ENCODE data around the gene PTPRN2. TPM values are rescaled to one million over a fixed set of nuclear protein-coding genes. Genes with fewer than 3 reads are reported as not detected.
"Not testable (repeated sequence)": the region's sequence is repeated elsewhere in the genome, so short reads cannot be mapped to it uniquely, and the experiment has no call there.

Gene PTPRN2
- total RNA-seq, 1 donor from 2014 or later: 7.8 TPM

DNA sequence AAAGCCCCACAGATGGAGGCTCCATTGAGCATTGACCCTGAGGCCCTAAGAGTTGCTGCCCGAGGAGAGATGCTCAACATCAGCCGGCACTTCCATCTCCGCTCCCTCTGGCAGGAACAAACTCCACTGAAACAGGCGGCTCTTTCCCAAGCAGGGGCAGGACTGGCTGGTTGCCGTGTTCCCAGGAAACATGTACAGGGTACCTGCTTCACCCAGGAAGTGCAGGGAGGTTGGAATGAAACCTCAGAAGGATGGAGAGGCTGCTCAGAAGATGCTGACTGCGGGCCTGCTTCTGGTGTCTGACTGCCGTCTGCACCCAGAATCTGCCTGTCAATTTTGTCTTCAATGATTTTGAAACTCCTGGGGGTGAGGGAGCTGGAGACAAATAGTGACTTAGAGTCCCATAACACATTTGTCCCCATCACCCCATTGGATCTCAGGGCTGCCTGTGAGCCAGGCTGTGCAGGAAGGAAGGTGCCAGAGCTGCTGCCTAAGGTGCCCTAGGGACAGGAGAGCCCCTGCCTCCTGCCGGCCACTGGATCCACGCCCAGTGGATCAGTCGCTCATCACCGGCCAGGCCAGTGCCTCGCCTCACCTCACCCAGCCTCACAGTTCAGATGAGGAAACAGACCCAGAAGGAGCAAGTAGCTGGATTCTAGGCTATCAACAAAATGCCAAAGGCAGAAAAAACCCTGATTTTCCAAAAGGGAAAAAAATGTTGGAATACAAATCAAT is 237.3 kb downstream of the PTPRN2 start:
- no peak for DNase-seq (ENCODE audit: low spot score)

DNA sequence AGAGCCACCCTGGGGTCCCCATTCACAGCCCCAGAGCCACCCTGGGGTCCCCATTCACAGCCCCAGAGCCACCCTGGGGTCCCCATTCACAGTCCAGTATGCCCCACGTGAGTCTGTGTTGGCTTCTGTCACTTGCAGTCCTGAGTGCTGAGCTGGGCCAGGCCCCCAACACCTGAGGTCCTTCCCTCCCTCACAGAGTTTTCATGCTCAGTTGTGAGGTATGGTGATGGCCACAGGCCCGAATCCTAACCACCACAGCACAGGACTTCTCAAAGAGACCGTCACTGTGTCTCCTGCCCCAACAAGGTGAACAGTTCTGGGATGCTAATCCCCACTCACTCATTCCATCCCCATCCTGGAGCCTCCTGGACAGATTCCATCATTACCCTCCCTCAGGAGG is 239.2 kb downstream of the PTPRN2 start:
- DNase-seq (ENCODE audit: low spot score): no peak

DNA sequence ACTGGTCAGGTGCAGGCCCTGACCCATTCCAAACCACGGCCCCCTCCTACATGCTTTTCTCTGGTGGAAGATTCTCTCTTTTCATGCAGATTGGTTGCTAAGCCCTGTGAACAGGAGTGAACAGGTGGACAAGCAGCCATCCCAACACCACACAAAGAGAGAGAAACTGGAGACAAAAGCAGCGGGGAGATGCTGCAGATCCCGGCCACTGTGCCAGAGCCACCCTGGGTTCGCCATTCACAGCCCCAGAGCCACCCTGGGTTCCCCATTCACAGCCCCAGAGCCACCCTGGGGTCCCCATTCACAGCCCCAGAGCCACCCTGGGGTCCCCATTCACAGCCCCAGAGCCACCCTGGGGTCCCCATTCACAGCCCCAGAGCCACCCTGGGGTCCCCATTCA is 239.6 kb downstream of the PTPRN2 start:
- DNase-seq (ENCODE audit: low spot score): not testable (repeated sequence)

DNA sequence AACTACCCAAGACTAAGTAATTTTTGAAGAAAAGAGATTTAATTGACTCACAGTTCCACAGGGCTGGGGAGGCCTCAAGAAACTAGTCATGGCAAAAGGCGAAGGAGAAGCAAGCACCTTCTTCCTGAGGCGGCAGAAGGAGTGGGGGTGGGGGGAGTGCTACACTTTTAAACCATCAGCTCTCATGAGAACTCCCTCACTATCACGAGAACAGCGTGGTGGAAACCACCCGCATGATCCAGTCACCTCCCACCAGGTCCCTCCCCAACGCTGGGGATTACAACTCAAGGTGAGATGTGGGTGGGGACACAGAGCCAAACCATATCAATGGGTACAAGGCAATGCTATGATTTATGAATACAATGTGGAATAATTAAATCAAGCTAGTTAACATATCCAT is 241.9 kb downstream of the PTPRN2 start:
- no peak for DNase-seq (ENCODE audit: low spot score)

DNA sequence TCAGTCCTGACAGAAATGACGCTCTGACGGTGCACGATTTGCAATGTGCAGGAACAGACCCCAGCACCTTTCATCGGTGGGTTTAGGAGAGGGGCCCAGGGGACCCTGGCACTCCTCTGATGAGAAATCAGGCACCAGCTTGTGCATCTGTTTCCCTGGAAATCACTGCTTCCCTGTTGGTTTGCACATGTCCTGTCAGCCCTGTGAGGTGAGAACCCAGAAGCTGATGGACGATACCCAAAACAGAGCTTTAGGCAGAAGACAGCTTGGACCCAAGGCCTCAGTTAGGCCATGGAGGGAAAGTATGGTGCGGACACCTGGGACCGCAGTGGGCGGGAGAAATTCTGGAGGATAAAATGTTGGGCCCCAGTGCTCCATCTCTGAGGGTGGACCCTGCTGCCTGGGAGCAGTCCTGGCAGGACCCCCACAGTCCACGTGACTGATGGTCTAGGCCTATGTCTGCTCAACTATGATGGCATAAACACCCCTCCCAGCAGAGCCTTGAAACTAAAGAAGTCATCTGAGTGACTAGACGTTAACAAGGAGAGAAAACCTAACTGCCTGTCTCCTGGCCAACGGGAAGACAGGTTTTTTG is 242.8 kb downstream of the PTPRN2 start:
- no peak for DNase-seq (ENCODE audit: low spot score)

DNA sequence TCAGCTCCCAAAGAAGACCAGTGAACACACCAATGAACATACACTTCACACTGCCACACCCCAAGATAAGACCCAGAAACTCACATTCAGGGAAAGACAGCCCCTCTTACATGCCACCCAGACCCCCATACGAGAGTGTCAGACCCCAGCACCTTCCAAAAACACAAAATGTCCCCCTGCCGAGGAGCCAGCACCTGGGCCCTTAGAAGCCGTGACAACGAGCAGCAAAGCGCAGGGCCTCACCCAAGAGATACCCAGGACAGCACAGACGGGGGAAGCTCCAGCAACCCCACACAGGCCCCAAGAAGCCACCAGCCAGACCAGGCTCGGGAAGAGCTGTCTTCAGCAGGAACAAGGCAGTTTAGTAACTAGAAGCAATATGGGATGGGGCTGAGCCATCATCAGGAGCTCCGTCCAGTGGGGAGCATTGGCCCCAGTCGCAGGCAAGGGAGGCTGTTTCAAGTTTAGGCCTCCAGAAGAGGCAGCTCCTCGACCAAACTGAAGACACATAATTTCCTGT is 243.6 kb downstream of the PTPRN2 start:
- DNase-seq (ENCODE audit: low spot score): no peak

DNA sequence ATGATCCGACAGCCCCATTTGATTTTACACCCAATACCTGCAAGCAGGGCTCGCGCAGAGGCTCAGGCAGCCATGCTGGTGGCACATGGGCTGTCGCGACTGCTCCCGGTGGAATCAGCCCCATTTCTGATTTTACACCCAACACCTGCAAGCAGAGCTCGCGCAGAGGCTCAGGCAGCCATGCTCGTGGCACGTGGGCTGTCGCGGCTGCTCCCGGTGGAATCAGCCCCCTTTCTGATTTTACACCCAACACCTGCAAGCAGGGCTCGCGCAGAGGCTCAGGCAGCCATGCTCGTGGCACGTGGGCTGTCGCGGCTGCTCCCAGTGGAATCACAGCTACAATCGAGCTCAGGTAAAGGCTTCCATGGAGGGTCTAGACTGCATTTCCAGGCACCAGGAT is 244.1 kb downstream of the PTPRN2 start:
- no peak for DNase-seq (ENCODE audit: low spot score)

DNA sequence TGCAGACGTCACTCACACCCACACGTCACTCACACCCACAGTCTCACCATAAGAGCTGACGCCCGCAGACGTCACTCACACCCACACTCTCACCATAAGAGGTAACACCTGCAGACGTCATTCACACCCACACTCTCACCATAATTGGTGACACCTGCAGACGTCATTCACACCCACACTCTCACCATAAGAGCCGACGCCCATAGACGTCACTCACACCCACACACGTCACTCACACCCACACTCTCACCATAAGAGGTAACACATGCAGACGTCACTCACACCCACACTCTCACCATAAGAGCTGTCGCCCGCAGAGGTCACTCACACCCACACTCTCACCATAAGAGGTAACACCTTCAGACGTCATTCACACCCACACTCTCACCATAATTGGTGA is 246.5 kb downstream of the PTPRN2 start:
- DNase-seq (ENCODE audit: low spot score): not testable (repeated sequence)

DNA sequence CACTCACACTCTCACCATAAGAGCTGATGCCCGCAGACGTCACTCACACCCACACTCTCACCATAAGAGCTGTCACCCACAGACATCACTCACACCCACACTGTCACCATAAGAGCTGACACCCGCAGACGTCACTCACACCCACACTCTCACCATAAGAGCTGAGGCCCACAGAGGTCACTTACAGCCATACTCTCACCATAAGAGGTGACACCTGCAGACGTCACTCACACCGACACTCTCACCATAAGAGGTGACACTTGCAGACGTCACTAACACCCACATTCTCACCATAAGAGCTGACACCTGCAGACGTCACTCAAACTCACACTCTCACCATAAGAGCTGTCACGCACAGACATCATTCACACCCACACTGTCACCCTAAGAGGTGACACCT is 250.7 kb downstream of the PTPRN2 start:
- DNase-seq (ENCODE audit: low spot score): not testable (repeated sequence)

DNA sequence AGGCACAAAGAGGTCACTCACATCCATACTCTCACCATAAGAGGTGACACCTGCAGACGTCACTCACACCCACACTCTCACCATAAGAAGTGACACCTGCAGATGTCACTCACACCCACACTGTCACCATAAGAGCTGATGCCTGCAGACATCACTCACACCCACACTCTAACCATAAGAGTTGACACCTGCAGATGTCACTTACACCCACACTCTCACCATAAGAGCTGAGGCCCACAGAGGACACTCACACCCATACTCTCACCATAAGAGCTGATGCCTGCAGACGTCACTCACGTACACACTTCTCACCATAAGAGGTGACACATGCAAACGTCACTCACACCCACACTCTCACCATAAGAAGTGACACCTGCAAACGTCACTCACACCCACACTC is 255.1 kb downstream of the PTPRN2 start:
- DNase-seq (ENCODE audit: low spot score): not testable (repeated sequence)

DNA sequence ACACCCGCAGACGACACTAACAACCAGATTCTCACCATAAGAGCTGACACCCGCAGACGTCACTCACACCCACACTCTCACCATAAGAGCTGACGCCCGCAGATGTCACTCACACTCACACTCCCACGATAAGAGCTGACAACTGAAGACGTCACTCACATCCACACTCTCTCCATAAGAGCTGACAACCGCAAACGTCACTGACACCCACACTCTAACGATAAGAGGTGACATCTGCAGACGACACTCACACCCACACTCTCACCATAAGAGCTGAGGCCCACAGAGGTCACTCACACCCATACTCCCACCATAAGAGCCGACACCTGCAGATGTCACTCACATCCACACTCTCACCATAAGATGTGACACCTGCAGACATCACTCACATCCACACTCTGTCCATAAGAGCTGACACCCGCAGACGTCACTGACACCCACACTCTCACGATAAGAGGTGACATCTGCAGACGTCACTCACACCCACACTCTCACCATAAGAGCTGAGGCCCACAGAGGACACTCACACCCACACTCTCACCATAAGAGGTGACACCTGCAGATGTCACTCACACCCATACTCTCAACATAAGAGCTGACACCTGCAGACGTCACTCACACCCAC is 255.7 kb downstream of the PTPRN2 start:
- not testable (repeated sequence) for DNase-seq (ENCODE audit: low spot score)

DNA sequence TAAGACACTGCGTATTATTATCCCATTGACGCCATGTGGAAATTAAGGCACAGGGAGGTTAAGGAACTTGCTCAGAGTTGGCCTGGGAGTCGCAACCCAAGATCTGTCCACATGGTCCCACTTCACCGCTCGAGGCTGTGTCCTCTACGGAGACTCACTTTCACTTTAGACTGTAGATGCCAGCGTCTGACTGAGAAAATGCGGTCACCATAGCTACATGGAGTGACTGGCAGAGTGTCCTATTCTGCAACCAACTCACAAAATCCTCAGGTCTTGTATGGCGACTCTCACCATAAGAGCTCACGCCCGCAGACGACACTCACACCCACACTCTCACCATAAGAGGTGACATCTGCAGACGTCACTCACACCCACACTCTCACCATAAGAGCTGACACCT is 257.9 kb downstream of the PTPRN2 start:
- no peak for DNase-seq (ENCODE audit: low spot score)

DNA sequence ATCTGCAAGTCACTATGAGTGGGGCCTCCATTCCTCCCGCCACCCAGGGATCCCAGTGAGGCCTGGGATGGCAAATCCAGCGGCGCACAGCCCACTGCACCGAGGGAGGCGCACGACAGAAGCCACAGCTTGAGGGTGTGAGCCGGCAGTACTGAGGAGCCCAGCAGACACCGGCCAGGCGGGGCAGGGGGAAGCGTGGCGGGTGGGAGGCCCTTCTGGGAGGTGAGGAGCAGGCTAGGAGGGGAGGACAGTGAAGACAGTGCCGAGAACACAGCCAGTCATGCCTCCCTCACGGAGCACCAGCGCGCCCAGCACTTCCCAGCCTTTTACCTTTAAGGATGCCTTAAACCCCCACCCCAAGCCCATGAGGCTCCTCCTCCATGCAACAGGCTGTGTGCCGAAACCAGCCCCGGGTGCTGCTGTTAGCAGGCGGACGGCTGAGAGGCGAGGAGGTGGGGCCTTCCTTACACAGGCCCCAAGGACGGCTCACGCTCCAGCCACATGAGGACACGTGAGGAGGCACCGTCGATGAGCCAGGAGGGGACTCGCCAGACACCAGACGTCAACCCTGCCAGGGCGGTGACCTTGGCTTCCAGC is 258.5 kb downstream of the PTPRN2 start:
- no peak for DNase-seq (ENCODE audit: low spot score)

DNA sequence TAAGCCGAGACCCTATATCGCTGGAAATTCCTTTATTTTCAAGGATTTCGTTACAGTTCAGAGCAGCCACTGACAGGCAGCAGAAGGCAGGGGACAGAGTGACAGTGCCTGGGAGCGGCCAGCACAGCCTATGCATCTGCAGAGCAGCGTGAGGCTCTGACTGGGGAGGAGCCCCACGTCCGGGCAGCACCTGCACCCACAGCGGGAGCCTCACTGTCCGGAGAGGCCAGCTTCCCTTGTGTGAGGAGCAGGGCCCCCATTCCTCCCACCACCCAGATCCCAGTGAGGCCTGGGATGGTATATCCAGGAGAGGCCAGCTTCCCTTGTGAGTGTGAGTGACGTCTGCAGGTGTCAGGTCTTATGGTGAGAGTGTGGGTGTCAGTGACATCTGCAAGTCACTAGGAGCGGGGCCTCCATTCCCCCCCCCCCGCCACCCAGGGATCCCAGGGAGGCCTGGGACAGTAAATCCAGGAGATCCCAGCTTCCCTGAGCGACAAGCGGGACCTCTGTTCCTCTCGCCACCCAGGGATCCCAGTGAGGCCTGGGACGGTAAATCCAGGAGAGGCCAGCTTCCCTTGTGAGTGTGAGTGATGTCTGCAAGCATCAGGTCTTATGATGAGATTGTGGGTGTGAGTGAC is 259.1 kb downstream of the PTPRN2 start:
- no peak for DNase-seq (ENCODE audit: low spot score)

DNA sequence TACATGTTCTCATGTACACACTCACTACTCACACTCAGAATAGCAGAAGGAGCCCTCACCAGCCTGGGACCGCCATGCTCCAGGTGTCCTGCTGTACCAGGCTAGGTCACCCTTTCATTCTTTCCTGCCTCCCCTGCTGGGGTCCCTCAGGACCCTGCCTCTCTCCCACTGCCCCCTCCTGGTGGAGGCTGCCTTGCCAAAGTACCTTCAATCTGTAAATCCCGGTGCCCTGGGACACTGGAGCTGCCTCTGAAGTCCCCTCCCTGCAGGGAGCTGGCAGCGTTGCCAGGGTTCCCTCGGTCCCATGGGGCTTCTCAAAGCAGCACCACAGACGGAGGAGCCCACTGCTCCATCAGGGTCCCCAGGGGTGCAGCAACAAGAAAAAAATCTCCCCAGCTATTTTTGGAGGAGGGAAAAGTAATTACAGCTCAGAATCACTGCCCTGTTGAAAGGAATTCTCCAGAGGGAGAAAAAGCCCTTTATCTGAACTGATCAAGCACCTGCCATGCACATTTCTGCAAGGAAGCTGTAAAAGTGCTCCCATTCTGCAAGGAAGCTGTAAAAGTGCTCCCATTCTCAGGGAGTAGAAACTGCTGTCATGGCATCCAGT is 259.9 kb downstream of the PTPRN2 start:
- no peak for DNase-seq (ENCODE audit: low spot score)

DNA sequence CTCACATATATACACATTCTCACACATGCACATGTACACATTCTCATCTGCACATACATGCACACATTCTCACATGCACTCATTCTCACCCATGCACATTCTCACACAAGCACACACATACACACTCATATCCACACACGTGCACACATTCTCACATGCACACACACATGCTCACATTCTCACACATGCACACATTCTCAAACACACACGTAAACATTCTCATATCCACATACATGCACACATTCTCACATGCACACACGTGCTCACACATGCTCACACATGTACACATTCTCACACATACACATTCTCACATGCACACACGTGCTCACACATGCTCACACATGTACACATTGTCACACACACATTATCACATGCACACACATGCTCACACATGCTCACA is 260.6 kb downstream of the PTPRN2 start:
- no peak for DNase-seq (ENCODE audit: low spot score)

DNA sequence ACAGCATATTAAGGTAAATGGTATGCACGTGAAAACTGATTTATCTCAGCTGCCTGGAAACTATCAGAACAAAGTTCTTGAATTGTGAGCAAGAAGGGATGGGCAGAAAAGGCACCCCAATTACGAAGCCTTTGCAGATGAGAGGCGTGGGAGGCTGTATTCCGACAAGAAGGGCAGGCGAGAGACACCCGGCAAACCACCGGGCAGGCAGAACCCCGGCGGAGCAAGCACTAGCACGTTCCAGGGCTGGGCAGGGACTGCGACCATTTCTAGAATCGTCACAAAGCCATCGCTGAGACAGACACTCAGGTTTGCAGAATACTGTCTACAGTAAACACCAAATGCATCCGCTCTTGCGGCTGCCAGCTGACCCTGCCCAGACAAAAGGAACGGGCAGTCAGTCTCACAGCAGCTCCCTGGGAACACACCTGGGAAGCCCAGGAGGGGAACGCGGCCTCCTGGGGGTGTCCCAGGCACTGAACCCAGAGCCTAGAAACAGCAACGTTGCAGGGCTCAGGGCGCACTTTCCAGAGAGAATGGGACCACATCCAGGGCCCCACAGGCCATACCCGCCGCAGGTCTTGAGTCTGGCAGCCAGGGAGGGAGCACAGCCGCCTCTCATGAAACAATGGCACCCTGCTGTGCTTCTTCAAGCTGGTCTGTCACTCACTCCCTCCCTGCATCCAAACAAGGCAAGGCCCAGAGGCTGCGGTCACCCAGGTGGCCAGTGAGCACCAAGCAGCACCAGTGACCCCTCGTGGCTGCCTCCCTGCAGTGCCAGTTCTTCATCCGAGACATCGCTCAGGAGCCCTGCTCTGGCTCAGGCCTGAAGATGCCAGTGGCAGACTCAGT is 261.9 kb downstream of the PTPRN2 start:
- DNase-seq (ENCODE audit: low spot score): peak; percentile 81

DNA sequence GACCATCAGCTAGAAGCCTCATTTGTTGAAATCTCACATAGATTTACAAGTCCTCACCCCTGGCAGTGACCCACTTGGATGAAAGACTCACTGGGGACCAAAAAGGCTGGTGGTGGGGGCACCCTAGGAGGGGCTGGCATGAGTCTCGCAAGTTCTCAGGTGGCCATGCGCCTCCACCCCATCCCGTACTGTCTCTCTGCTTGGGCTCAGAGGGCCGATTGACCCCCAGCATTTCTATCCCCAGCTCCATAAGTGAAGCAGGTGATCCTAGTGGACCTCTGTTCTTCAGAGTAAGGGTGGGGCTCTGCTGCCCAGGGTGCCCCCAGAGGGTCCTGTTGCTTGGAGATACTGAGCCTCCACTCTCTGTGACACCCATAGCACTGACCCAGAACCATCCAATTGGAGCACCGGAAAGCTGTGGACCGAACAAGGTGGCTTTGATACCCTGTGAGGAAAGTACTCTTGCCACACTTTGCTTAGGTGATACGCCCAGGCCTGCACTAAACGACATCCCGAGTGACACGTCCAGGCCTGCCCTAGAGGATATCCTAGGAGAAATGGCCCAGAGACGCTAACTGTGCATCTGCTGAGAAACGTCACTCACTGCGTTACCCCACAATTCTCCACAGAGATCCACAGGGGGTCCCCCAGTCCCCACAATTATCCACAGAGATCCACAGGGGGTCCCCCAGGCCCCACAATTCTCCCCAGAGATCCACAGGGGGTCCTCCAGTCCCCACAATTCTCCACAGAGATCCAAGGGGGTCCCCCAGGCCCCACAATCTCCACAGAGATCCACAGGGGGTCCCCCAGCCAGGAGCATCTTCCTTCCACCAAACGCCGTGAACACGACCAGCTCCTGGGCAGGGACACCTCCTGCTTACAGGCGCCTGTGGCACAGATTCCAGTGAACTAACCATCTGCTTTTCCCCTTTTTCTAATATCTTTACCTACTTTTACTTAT is 262.9 kb downstream of the PTPRN2 start:
- DNase-seq (ENCODE audit: low spot score): peak; percentile 62

DNA sequence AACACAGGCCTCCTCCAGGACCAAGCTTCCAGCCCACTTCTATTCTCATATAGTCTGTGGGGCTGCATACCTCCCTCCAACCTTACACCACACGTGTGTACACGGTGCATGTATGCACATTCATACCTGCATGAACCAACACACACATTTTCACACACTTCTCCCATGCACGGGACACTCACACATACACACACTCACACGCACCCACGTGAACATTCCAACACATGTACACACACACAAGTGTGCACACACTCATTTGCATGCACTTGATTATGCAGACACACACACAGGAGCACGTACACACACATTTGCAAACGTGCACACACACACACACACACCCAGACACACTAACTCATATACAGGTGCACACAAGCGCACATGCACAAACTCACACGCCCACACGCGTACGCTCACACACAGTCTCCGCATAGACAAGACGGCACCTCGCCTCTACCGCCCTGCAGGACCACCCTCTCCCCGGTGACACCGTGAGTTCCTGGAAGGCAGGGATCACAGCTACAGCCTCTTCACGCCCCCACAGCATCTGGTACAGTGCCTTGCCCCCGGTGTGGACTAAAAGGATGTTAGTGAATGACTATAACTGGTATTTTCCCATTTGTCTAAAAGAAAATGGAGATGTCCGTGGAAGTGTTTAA is 263.8 kb downstream of the PTPRN2 start:
- DNase-seq (ENCODE audit: low spot score): no peak
